Pancreas (tissue), 10 donors: ENCODE measurements around the gene COX10. TPM values are rescaled to one million over a fixed set of nuclear protein-coding genes. Genes with fewer than 3 reads are reported as not detected.

Source experiments
- ATAC-seq, 4 donors: fragments of 200-7000 bp; cut with Tn5 transposase; one replicate each; pipeline versions ENCODE4 v1.8.0 to v1.9.1; 2020; ENCODE audit warnings: mild to moderate bottlenecking in 4 of 4, moderate library complexity in 4 of 4
- DNase-seq, 6 donors: peaks; one replicate each; pipeline ENCODE4 v3.0.0-alpha.2; 2020
- FAIRE-seq: peaks from 2 replicates; lab custom pipeline; 2012; peaks lifted over from hg19 to GRCh38; lab: Jason Lieb, UNC
- H3K27ac ChIP-seq, 4 donors: fragments of 200-600 bp; sonication (generic); 1 replicate in 3 of 4; 2 replicates in 1 of 4; pipeline versions ENCODE4 v1.5.0 to v1.8.0; 2020
- H3K27me3 ChIP-seq, 4 donors: fragments of 200-600 bp; one replicate each; pipeline ENCODE4 v1.8.0; 2021
- H3K36me3 ChIP-seq, 3 donors: fragments of 200-600 bp; sonication (generic) in 1 of 3; one replicate each; pipeline versions ENCODE4 v1.5.0 to v1.8.0; 2020 to 2021
- H3K4me1 ChIP-seq, 3 donors: fragments of 200-600 bp; one replicate each; pipeline ENCODE4 v1.8.0; 2021
- H3K4me3 ChIP-seq, 4 donors: fragments of 200-600 bp; sonication (generic) in 2 of 4; one replicate each; pipeline versions ENCODE4 v1.5.0 to v1.8.0; 2020 to 2021
- H3K9me3 ChIP-seq, 4 donors: fragments of 200-600 bp; one replicate each; pipeline ENCODE4 v1.8.0; 2021
- CTCF ChIP-seq, 4 donors: fragments of 200-600 bp; sonication (generic) in 3 of 4; IDR thresholded peaks; one replicate each; pipeline versions ENCODE4 v1.5.0 to v1.8.0; 2021; ENCODE audit warnings: antibody characterized with exemption in 4 of 4
- WGBS, 2 donors: extraction: QIAGEN DNeasy Blood & Tissue Kit; methylation state at CpG; one replicate each; pipeline ENCODE4 v1.1.7; 2013; 5-methylcytosine and 5-hydroxymethylcytosine counted together
- intact Hi-C, 3 donors: fragments of 100-400 bp; cut with DNase I; formaldehyde crosslinking; loops; one replicate each; pipeline versions ENCODE4 v1.11.1 to v1.14.2; 2022
- polyA plus RNA-seq, 2 donors: library from polyadenylated mRNA; stranded (reverse); fragments of 200-250 nt; gene quantifications; one replicate each; pipeline ENCODE4 v1.2.3, GENCODE V29; 2013
- total RNA-seq, 6 donors: library from RNA; stranded (reverse); fragmentation: NEBNext Ultra II Directional in 4 of 6; extraction: Animal tissue kit (Norgen Biotek cat#: 25700) in 4 of 6; gene quantifications; one replicate each; pipeline versions ENCODE4 v1.2.1 to v1.2.4, GENCODE V29; 2021 to 2023
- donor health status: healthy with polysubstance abuse.
- donor health status: DM: no; HTN: no; CAD: no; lungs with moderate emphysema.
- donor health status: DM: no; HTN: no; CAD: no.
- donor health status: control.
- donor health status: control.
- donor health status: Bipolar disorder and iron deficiency.
- donor health status: DM: yes; HTN: yes; CAD: no.
- donor health status: DM: no; HTN: no; CAD: no.
- donor health status: DM: no; HTN: no; CAD: no.
- donor health status: DM: yes; HTN: yes; CAD: no.

Gene COX10
- total and polyA plus RNA-seq, 8 donors = 4.4 to 10.3 (median 6.0) TPM

GRCh38 chr17:14091367-14091766 lies 22.1 kb downstream of the COX10 start:
- peaks cover 3% of the 10 kb centered on the region in 3 donors for H3K4me1 ChIP-seq
- no peaks in the 10 kb centered on the region for H3K36me3 ChIP-seq
- H3K9me3 ChIP-seq = no peaks in the 10 kb centered on the region
- no peak for DNase-seq
- no peak overlapping the region for H3K27ac ChIP-seq
- 82 to 96% methylated on average over 4 of the region's 4 CpGs for WGBS, 2 donors
- no peak for TF ChIP-seq CTCF (IDR thresholded peaks at IDR 0.05)
- intact Hi-C loops = no loop called here
- H3K27me3 ChIP-seq = no peaks in the 10 kb centered on the region
- ATAC-seq = no peak
- FAIRE-seq = no peak
- H3K4me3 ChIP-seq = no peak overlapping the region

- intact Hi-C loops = no loop called here
- FAIRE-seq (no peak), DNase-seq (no peak), ATAC-seq (no peak)
- Histone ChIP-seq H3K36me3 (no peaks in the 10 kb centered on the region), H3K27me3 (no peaks in the 10 kb centered on the region), H3K27ac (no peak overlapping the region), H3K9me3 (no peaks in the 10 kb centered on the region), H3K4me1 (peaks cover 0 to 6% (median 3%) of the 10 kb centered on the region in 3 donors), H3K4me3 (no peak overlapping the region)
- no peak for TF ChIP-seq CTCF (IDR thresholded peaks at IDR 0.05)
- WGBS, 2 donors = 67 to 70% methylated on average over 1 of the region's 1 CpG
These were observed 23.5 kb downstream of the COX10 start for GRCh38 chr17:14092808-14093207.

- H3K4me1 ChIP-seq = peaks cover 3 to 12% (median 3%) of the 10 kb centered on the region in 3 donors
- WGBS, 2 donors = 96 to 97% methylated on average over 7 of the region's 7 CpGs
- no peaks in the 10 kb centered on the region for H3K9me3 ChIP-seq
- H3K36me3 ChIP-seq = no peaks in the 10 kb centered on the region
- no peak for ATAC-seq
- H3K27me3 ChIP-seq = no peaks in the 10 kb centered on the region
- no peak for TF ChIP-seq CTCF (IDR thresholded peaks at IDR 0.05)
- H3K4me3 ChIP-seq = no peak overlapping the region
- no peak for DNase-seq
- intact Hi-C loops = no loop called here
- H3K27ac ChIP-seq = no peak overlapping the region
- no peak for FAIRE-seq
These were observed 25.6 kb downstream of the COX10 start for GRCh38 chr17:14094676-14095601.

- ATAC-seq = no peak
- no peak for DNase-seq
These were observed 26.3 kb downstream of the COX10 start for GRCh38 chr17:14095631-14096030.

More at GRCh38 chr17:14095631-14096030, 26.3 kb downstream of the COX10 start:
- H3K4me3 ChIP-seq = no peak overlapping the region
- no peaks in the 10 kb centered on the region for H3K36me3 ChIP-seq
- peaks cover 3 to 12% (median 3%) of the 10 kb centered on the region in 3 donors for H3K4me1 ChIP-seq
- TF ChIP-seq CTCF (IDR thresholded peaks at IDR 0.05) = no peak
- FAIRE-seq = no peak
- intact Hi-C loops = no loop called here
- 95 to 98% methylated on average over 3 of the region's 3 CpGs for WGBS, 2 donors
- H3K27ac ChIP-seq = no peak overlapping the region
- no peaks in the 10 kb centered on the region for H3K27me3 ChIP-seq
- H3K9me3 ChIP-seq = no peaks in the 10 kb centered on the region
